MG63 (cell line): ENCODE measurements around the gene ACSL5. TPM values are rescaled to one million over a fixed set of nuclear protein-coding genes. Genes with fewer than 3 reads are reported as not detected.
"Not testable (repeated sequence)": the region's sequence is repeated elsewhere in the genome, so short reads cannot be mapped to it uniquely, and the experiment has no call there.

Source experiments
- DNase-seq: peaks from one replicate; pipeline ENCODE4 v3.0.0-alpha.2; 2020
- H3K27me3 ChIP-seq: fragments of 250-450 bp; sonication (Bioruptor Pico); 2 replicates; pipeline ENCODE4 v1.5.1; 2020; ENCODE audit warnings: mild to moderate bottlenecking, moderate library complexity
- H3K36me3 ChIP-seq: fragments of 250-450 bp; sonication (Bioruptor Pico); 2 replicates; pipeline ENCODE4 v1.5.1; 2020; ENCODE audit warnings: mild to moderate bottlenecking, moderate library complexity
- H3K4me3 ChIP-seq: fragments of 250-450 bp; sonication (Bioruptor Pico); 2 replicates; pipeline ENCODE4 v1.5.1; 2020; ENCODE audit warnings: mild to moderate bottlenecking, moderate library complexity
- H3K9me3 ChIP-seq: fragments of 250-450 bp; sonication (Bioruptor Pico); 2 replicates; pipeline ENCODE4 v1.5.1; 2020; ENCODE audit warnings: mild to moderate bottlenecking, moderate library complexity
- total RNA-seq: library from RNA; depleted of rRNA; stranded (reverse); fragments of >200 nt; shearing (Covaris generic); gene quantifications from 2 replicates; pipeline ENCODE4 v1.2.3, GENCODE V29; 2014; ENCODE audit warnings: low replicate concordance; rRNA removed

Gene ACSL5
- total RNA-seq, 1 experiment from 2014 or later: 6.5 TPM

DNA sequence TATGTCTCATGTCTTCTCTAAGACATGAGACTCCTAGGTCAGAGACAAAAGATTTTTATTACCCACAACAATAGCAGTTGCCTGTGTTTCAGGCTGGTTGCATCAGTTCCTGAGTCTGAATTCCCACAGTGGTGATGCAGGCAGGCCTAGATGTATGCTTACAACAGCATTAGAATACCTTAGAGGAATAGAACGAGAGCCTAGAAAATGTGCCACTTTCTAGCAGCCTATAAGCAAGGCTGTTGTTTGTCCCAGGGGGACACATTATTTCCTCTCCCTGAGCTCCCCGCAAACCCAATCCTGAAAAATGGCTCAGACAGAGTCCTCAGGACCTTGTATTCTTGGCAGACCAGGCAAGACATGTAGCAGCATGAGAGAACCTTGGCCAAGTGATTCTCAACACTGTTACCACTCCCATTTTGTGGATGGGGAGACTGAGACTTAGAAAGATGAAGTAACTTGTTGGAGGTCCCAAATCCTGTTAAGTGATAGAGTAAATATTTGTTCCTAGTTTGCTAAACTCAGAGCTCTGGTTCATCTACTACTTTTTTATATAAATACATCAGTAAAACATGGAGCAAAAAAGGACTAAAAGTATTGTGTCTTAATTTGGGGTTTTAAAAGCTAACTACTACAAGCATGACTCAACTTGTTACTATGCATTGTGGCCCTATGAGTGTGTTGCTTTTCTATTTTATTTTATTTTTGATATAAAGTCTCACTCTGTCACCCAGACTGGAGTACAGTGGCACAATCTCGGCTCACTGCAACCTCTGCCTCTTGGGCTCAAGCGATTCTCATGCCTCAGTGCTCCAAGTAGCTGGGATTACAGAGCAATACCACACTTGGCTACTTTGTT is 87.3 kb downstream of the ACSL5 start:
- no peak overlapping the region for H3K4me3 ChIP-seq
- peaks cover 14% of the 10 kb centered on the region for H3K36me3 ChIP-seq
- no peaks in the 10 kb centered on the region for H3K9me3 ChIP-seq
- peak; percentile 5 for DNase-seq
- no peaks in the 10 kb centered on the region for H3K27me3 ChIP-seq

- H3K27me3 ChIP-seq, H3K9me3 ChIP-seq, DNase-seq: not testable (repeated sequence)
Measured at GRCh38 chr10:112464074-112464473, 90.2 kb downstream of the ACSL5 start.

GRCh38 chr10:112465299-112465883 is 91.5 kb downstream of the ACSL5 start:
- H3K4me3 ChIP-seq: no peak overlapping the region
- no peak for DNase-seq
- H3K9me3 ChIP-seq: no peaks in the 10 kb centered on the region
- peaks cover 17% of the 10 kb centered on the region for H3K36me3 ChIP-seq
- no peaks in the 10 kb centered on the region for H3K27me3 ChIP-seq

More at GRCh38 chr10:112464074-112464473, 90.2 kb downstream of the ACSL5 start:
- H3K36me3 ChIP-seq: peaks cover 17% of the 10 kb centered on the region
- H3K4me3 ChIP-seq: not testable (repeated sequence)

DNA sequence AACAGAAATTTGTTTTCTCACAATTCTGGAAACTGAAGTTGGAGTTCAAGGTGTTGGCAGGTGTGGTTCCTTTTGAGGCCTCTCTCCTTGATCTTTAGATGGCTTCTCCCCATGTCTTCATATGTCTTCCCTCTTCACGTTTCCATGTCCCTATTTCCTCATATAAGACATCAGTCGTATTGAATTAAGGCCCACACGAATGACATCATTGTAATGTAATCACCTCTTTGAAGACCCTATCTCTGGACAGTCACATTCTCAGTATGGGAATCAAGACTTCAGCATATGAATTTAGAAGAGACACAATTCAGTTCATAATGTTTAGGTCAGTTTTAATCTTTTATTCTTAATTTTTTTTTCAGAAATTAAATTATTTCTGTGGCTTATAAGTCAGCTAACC is 92.9 kb downstream of the ACSL5 start:
- H3K4me3 ChIP-seq: no peak overlapping the region
- H3K36me3 ChIP-seq: peaks cover 15% of the 10 kb centered on the region
- no peak for DNase-seq
- no peaks in the 10 kb centered on the region for H3K9me3 ChIP-seq
- H3K27me3 ChIP-seq: no peaks in the 10 kb centered on the region

GRCh38 chr10:112467541-112468075 is 93.7 kb downstream of the ACSL5 start:
- no peak for DNase-seq
- Histone ChIP-seq H3K36me3 (peaks cover 15% of the 10 kb centered on the region), H3K4me3 (no peak overlapping the region), H3K27me3 (no peaks in the 10 kb centered on the region), H3K9me3 (no peaks in the 10 kb centered on the region)

GRCh38 chr10:112471878-112472487 is 98.1 kb downstream of the ACSL5 start:
- DNase-seq: no peak
- H3K36me3 ChIP-seq: no peaks in the 10 kb centered on the region; the same call in 1 of the 2 replicates
- H3K9me3 ChIP-seq: no peaks in the 10 kb centered on the region
- no peak overlapping the region for H3K4me3 ChIP-seq
- no peaks in the 10 kb centered on the region for H3K27me3 ChIP-seq

- DNase-seq: no peak
Measured at GRCh38 chr10:112475575-112476218, 101.8 kb downstream of the ACSL5 start.

More at GRCh38 chr10:112475575-112476218, 101.8 kb downstream of the ACSL5 start:
- Histone ChIP-seq H3K27me3 (no peaks in the 10 kb centered on the region), H3K9me3 (no peaks in the 10 kb centered on the region), H3K36me3 (no peaks in the 10 kb centered on the region), H3K4me3 (no peak overlapping the region)

Other genes starting within 250 kb of the ACSL5 start
- gene GPAM, start 190.4 kb upstream of the ACSL5 start, total RNA-seq: 4.4 and 7.3 TPM in 2 replicates
- gene TECTB, start 90.7 kb upstream of the ACSL5 start, total RNA-seq: not detected in 2 replicates
- gene ZDHHC6, start 72.8 kb downstream of the ACSL5 start, total RNA-seq: 12.8 and 18.4 TPM in 2 replicates
- 12.0 and 19.1 TPM in 2 replicates for gene VTI1A, start 73.1 kb downstream of the ACSL5 start, total RNA-seq